AG20443 (cell line): ENCODE data around the gene MCF2L2.
A peak's percentile ranks its signal among the peaks of the same experiment; 100 is the strongest.
"Not testable (repeated sequence)": the region's sequence is repeated elsewhere in the genome, so short reads cannot be mapped to it uniquely, and the experiment has no call there.

ENCODE experiments used
- DNase-seq: peaks from one replicate; pipeline ENCODE4 v3.0.0; 2012; ENCODE audit warnings: low spot score, mixed read lengths

MCF2L2 gene

GRCh38 chr3:183203670-183204069 is 224.7 kb downstream of the MCF2L2 start:
- DNase-seq: no peak

GRCh38 chr3:183202004-183202722 is 226.3 kb downstream of the MCF2L2 start:
- DNase-seq: no peak

- no peak for DNase-seq
Measured at GRCh38 chr3:183198939-183199338, 229.5 kb downstream of the MCF2L2 start.

GRCh38 chr3:183197734-183198133 is 230.7 kb downstream of the MCF2L2 start:
- no peak for DNase-seq

DNA sequence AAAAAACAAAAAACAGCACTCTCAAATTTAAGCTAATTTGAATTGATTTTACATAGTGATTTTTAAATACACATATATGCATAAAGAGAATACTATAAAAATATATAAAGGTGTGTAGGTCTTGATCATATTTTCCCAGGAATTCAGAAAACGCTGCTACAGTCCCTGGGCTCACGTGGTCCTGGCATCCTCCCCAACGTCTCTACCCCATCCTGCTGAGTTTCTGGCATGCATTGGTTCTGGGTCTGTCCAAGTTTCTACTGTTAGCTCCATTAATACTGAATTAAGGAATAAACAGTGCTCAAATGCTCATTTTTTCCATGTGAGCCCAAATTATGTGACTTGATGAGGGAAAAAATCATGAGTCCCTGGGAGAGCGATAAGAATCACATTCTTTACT is 233.2 kb downstream of the MCF2L2 start:
- DNase-seq: no peak

DNA sequence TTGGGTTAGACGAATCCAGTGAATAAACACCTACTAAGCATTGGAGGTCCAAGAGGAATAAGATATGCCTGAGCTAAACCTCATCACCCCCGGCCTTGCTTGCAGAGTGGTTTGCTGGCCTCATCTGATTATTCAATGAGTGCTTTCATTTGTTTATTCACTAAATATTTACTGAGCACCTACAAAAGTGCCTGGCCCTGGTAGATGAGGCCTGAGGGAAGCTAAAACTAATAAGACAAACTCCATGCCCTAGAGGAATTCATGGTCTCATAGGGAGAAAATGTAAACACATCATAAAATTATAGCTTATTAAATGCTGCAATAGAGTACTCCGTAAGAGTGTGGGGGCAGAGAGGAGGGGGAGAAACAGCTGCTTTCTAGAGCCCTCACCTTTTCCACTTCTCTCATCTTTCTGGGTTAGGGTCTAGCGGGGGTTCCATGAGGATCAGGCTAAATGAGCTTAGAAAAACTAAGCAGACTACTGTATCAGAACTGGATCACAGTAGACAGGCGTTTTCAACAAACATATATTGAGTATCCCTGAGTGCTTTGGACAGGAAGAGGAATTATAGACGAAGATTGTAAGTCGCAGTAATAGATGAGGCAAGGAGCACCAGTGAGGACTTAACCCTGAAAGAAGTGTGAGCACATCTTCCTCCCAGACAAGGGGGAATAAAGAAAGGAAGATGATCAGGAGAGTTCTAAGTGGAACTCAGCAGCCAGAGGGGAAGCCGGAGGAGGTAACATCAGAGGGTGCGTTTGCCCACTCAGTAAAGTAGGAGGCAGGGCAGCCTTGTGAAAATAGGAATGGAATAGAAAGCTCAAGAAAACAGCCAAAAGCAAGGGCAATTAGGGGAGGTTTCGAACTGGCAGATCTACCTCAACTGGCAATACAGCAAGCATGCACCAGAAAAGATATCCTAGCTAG is 234.4 kb downstream of the MCF2L2 start:
- no peak for DNase-seq

GRCh38 chr3:183192650-183193300 is 235.6 kb downstream of the MCF2L2 start:
- DNase-seq: no peak

- DNase-seq: no peak
Measured at GRCh38 chr3:183189641-183190040, 238.8 kb downstream of the MCF2L2 start.

DNA sequence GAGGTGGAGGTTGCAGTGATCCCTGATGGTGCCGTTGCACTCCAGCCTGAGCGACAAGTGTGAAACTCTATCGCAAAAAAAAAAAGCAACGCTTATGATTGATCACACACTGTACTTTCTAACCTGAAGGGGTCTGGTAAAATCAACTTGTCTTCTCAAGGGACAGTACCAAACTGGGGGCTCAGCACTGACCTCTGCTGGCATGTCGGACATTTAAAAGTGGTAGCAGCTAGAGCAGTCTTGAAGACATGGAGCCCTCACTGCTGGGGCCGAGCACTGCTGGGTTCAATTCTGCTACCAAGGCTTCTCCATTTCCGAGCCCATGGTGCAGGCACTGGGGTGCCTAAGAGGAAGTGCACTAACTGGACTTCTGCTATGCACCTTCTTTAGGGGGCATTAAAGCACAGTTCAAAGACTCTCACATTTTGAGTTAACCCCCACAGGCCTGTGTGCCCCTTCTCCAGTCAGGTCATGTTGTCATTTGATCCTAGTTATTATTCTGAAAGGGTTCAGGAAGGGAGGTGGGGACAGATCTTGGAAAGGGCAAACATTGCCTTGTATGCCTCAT is 239.4 kb downstream of the MCF2L2 start:
- no peak for DNase-seq

- DNase-seq: peak; percentile 77
Measured at GRCh38 chr3:183185696-183186095, 242.7 kb downstream of the MCF2L2 start.

GRCh38 chr3:183182732-183183610 is 245.4 kb downstream of the MCF2L2 start:
- no peak for DNase-seq

DNA sequence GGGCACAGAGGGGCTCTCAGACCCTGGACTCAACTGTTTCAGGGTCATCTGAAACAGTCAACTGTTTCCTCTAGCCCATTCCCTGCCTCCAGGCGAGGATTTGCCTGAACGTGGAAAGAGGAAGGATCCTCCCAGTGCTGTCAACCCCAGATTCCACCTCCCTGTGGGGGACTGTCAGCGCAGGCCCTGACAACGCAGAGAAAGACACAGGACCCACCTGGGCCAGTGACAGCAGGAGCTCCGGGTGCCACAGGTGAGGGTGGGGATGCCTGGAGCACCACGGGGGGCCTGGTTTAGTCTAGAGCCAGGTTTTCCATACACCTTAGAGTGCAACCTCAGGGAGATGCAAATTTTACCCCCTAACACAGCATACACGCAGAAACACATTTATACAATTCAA is 246.3 kb downstream of the MCF2L2 start:
- no peak for DNase-seq

DNA sequence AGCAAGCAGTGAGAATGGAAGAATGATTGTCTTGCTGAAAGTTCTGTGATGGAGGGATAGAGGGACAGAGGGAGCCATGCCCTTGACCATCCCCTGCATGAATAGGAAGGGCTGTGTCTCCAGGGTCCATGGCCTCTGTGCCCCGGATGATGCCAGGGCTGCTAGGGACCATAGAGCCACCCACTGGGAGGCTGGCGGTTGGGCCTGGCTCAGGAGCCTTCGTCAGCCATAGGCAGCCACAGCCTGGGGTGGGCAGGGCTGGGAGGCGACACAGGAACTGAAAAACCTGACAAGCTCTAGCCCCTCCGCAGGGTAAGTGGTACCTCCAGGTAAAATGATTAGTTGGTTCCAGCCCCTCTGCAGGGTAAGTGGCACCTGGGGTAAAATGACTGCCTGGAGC is 246.8 kb downstream of the MCF2L2 start:
- DNase-seq: no peak

DNA sequence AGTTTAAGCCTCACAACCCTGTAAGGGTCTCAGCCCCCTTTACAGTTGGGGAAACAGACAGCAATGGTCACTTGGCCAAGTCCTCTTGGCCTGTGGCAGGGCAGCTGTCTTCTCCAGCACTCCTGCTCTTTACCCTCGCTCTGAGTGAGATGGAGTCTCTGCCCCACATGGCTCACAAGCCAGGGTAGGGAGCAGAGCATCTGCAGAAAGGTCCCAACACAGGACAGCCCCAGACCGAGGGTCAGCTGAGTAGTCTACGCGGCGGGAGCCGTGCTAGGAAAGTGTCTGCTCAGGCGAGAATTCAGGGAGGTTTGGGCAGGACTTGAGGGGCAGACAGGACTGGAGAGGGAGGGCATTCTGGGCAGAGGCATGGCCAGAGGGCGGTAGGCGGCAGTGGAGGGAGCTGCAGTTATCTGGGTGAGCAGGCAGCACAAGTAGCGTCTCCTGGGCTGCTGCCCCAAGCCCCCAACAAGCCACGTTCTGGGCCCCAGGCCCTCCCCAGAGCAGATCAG is 247.6 kb downstream of the MCF2L2 start:
- no peak for DNase-seq

GRCh38 chr3:183180110-183180783 is 248.2 kb downstream of the MCF2L2 start:
- DNase-seq: no peak

GRCh38 chr3:183179550-183179908 is 248.9 kb downstream of the MCF2L2 start:
- not testable (repeated sequence) for DNase-seq

GRCh38 chr3:183178833-183179549 is 249.4 kb downstream of the MCF2L2 start:
- DNase-seq: peak; percentile 63

DNA sequence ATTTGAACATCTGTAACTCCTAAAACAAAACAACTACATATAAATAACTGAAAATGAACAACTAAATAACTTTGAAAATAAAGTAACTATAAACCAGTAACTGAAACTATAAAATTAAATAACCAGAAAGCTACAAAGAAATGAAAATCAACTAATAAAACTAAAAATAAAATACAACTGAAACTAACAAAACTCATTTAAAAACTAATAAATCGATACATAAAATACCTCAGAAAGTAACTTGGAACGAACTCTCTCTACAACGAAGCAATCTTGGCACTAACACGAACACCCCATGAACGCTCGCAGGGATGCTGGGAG is 249.9 kb downstream of the MCF2L2 start:
- no peak for DNase-seq

DNA sequence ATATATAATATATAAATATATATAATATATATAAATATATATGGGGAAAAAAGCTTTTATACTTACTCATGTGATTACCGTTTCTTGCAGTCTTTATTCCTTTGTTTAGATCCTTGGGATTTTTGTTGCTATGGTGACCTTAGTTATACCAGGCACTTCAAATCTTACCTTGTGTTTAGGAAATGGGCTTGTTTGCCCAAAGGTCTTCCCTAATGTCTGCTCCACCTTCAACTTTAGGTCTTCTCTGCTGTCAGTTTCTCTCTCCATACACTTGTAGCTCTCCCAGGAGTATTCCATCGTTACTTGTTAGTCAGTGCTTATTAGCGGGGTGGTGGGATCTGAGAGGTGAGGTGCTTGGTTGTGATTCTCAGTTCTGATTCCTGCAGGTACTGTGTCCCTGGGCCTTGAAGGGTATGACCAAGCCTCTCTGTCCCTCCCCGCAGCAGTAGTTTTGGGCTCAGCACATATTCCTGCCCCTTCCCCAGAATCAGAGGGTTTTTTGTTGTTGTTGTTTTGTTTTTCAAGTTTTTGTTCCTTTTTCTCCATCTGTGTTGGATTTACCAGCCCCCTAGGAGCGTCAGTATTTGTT is 256.3 kb downstream of the MCF2L2 start:
- DNase-seq: no peak

- not testable (repeated sequence) for DNase-seq
Measured at GRCh38 chr3:183167975-183168374, 260.4 kb downstream of the MCF2L2 start.
